IPS DF 6.9 (cell line): ENCODE data around the gene TREML2.
"Not testable (repeated sequence)": the region's sequence is repeated elsewhere in the genome, so short reads cannot be mapped to it uniquely, and the experiment has no call there.

Experiments
- DNase-seq: peaks from one replicate; pipeline ENCODE4 v3.0.0-alpha.2; 2013; ENCODE audit warnings: low read depth, low spot score
- H3K27ac ChIP-seq: one replicate; pipeline ENCODE4 v1.5.1; 2013; ENCODE audit warnings: low read length, control low read depth
- H3K27me3 ChIP-seq: 2 replicates; pipeline ENCODE4 v1.6.1; 2013; ENCODE audit warnings: mild to moderate bottlenecking, low read length; ENCODE audit not compliant: control insufficient read depth, insufficient read depth
- H3K36me3 ChIP-seq: 2 replicates; pipeline ENCODE4 v1.6.1; 2013; ENCODE audit warnings: low read length; ENCODE audit not compliant: control insufficient read depth, insufficient read depth
- H3K4me1 ChIP-seq: 2 replicates; pipeline ENCODE4 v1.6.1; 2013; ENCODE audit warnings: low read length; ENCODE audit not compliant: control insufficient read depth, insufficient read depth
- H3K4me3 ChIP-seq: 2 replicates; pipeline ENCODE4 v1.5.1; 2013; ENCODE audit warnings: mild to moderate bottlenecking, low read length
- H3K9me3 ChIP-seq: 2 replicates; pipeline ENCODE4 v1.6.1; 2013; ENCODE audit warnings: low read length, inconsistent platforms; ENCODE audit not compliant: control insufficient read depth, insufficient read depth
- WGBS: extraction: QIAGEN DNeasy Blood & Tissue Kit; methylation state at CpG from one replicate; pipeline ENCODE4 v1.1.7; 2013; ENCODE audit warnings: mixed read lengths, missing lambda C conversion rate; ENCODE audit not compliant: insufficient read length, insufficient coverage; 5-methylcytosine and 5-hydroxymethylcytosine counted together

TREML2 gene

GRCh38 chr6:41191569-41191968, 9.4 kb downstream of the TREML2 start:
- Histone ChIP-seq H3K4me3 (no peak overlapping the region), H3K36me3 (no peaks in the 10 kb centered on the region), H3K9me3 (no peaks in the 10 kb centered on the region), H3K4me1 (no peaks in the 10 kb centered on the region), H3K27me3 (no peaks in the 10 kb centered on the region), H3K27ac (no peak overlapping the region)
- WGBS = no CpG with 5 or more reads among the region's 6 CpGs
- no peak for DNase-seq

GRCh38 chr6:41190791-41191190, 10.2 kb downstream of the TREML2 start:
- Histone ChIP-seq H3K9me3 (no peaks in the 10 kb centered on the region), H3K27ac (no peak overlapping the region), H3K36me3 (no peaks in the 10 kb centered on the region), H3K4me1 (no peaks in the 10 kb centered on the region), H3K27me3 (no peaks in the 10 kb centered on the region), H3K4me3 (no peak overlapping the region)
- no CpG with 5 or more reads among the region's 3 CpGs for WGBS
- DNase-seq = no peak

DNA sequence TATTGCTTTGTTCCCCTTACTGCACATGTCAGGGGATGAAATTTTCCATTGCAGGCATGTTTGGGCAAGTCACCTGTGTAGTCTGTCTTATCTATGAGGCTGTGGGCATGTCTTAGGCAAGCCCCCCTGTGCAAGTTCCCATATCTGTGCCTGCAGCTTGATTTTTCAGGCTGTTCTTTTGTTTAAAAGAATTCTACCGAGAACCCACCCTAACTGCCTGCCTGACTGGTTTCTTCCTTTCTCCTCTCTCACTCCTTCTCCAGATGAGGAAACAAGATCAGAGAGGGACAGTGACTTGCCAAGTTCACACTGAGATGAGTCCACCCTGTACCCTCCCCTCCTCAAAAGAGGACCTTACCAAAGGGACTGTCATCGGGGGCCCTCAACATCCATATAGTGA, 11.0 kb downstream of the TREML2 start:
- Histone ChIP-seq H3K27ac (no peak overlapping the region), H3K4me1 (no peaks in the 10 kb centered on the region), H3K27me3 (no peaks in the 10 kb centered on the region), H3K9me3 (no peaks in the 10 kb centered on the region), H3K4me3 (no peak overlapping the region), H3K36me3 (no peaks in the 10 kb centered on the region)
- WGBS = no CpG with 5 or more reads among the region's 2 CpGs
- no peak for DNase-seq

DNA sequence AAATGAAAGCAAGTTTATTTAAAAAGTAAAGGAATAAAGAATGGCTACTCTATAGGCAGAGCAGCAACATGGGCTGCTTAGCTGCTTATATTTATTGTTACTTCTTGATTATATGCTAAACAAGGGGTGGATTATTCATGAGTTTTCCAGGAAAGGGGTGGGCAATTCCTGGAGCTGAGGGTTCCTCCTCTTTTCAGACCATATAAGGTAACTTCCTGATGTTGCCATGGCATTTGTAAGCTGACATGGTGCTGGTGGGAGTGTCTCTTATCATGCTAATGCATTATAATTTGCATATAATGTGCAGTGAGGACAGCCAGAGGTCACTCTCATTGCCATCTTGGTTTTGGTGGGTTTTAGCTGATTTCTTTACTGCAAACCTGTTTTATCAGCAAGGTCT, 11.9 kb downstream of the TREML2 start:
- H3K9me3 ChIP-seq, H3K36me3 ChIP-seq, H3K27me3 ChIP-seq, H3K4me1 ChIP-seq, H3K4me3 ChIP-seq, DNase-seq, H3K27ac ChIP-seq: not testable (repeated sequence)

DNA sequence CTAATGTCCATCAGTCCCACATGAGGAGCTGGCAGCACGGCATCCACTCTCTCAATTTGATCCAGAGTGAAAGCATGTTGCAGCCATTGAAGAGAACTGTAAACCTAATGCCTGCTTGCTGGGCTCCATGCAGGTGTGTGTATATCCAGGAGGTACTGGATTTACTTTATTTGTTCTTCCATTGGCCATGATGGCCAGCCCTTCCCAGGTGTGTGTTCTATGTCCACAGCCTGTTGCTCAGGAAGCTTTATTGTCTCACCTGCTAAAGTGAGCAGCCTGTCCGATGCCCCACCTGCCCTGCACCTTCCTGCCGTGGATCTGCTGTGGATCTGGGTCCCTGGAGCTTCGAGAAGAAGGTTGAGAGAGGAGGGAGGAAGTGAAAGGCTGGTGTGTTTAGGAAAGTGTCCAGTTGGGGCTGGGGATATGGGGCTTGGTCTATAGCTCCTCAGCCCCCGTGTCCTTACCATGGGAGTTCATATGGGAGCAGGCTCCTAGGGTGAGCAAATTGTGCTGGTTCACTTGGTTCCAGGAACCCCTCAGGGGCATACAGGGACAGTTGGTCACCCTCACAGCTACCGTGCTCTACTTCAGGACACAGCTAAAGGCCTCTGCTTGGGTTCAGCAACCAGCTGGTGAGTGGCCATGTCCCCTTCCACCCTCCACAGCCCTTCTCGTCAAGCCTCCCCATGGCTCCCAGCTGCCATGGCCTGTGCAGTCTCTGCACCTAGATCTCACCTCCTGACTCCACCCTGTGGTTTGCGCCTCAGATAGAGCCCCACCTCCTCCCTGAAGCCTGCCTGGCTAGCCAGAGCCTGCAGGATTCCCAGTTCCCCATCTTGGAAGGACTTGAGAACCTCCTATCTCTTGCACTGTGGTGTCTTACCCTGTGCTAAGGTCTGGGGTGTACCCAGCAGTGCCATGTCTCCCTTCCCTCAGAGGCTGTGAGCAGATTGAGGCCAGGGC, 12.7 kb downstream of the TREML2 start:
- H3K27ac ChIP-seq = no peak overlapping the region
- DNase-seq = no peak

GRCh38 chr6:41186031-41186562, 14.9 kb downstream of the TREML2 start:
- WGBS = no CpG with 5 or more reads among the region's 10 CpGs
- no peaks in the 10 kb centered on the region for H3K27me3 ChIP-seq

More for the DNA sequence above, 12.7 kb downstream of the TREML2 start:
- no CpG with 5 or more reads among the region's 8 CpGs for WGBS
- H3K27me3 ChIP-seq = no peaks in the 10 kb centered on the region
- H3K4me1 ChIP-seq = no peaks in the 10 kb centered on the region
- no peak overlapping the region for H3K4me3 ChIP-seq
- H3K36me3 ChIP-seq = no peaks in the 10 kb centered on the region
- H3K9me3 ChIP-seq = no peaks in the 10 kb centered on the region

GRCh38 chr6:41184761-41185160, 16.2 kb downstream of the TREML2 start:
- no peaks in the 10 kb centered on the region for H3K4me1 ChIP-seq
- no CpG with 5 or more reads among the region's 7 CpGs for WGBS
- no peaks in the 10 kb centered on the region for H3K27me3 ChIP-seq
- H3K4me3 ChIP-seq = no peak overlapping the region
- H3K27ac ChIP-seq = no peak overlapping the region
- no peak for DNase-seq
- H3K9me3 ChIP-seq = no peaks in the 10 kb centered on the region
- no peaks in the 10 kb centered on the region for H3K36me3 ChIP-seq

More at GRCh38 chr6:41186031-41186562, 14.9 kb downstream of the TREML2 start:
- no peaks in the 10 kb centered on the region for H3K9me3 ChIP-seq
- no peaks in the 10 kb centered on the region for H3K4me1 ChIP-seq
- H3K4me3 ChIP-seq = no peak overlapping the region
- no peak for DNase-seq
- no peaks in the 10 kb centered on the region for H3K36me3 ChIP-seq
- H3K27ac ChIP-seq = no peak overlapping the region

GRCh38 chr6:41182069-41183034, 18.6 kb downstream of the TREML2 start:
- no peaks in the 10 kb centered on the region for H3K27me3 ChIP-seq
- H3K9me3 ChIP-seq = no peaks in the 10 kb centered on the region
- H3K4me3 ChIP-seq = no peak overlapping the region
- WGBS = no CpG with 5 or more reads among the region's 4 CpGs
- H3K36me3 ChIP-seq = no peaks in the 10 kb centered on the region
- H3K27ac ChIP-seq = no peak overlapping the region
- DNase-seq = no peak
- no peaks in the 10 kb centered on the region for H3K4me1 ChIP-seq

GRCh38 chr6:41181566-41181965, 19.4 kb downstream of the TREML2 start:
- DNase-seq = no peak
- no peaks in the 10 kb centered on the region for H3K4me1 ChIP-seq
- no CpG with 5 or more reads among the region's 1 CpG for WGBS

GRCh38 chr6:41179163-41179562, 21.8 kb downstream of the TREML2 start:
- no peak overlapping the region for H3K27ac ChIP-seq
- no peaks in the 10 kb centered on the region for H3K4me1 ChIP-seq
- WGBS = no CpG with 5 or more reads among the region's 4 CpGs
- no peak for DNase-seq
- H3K9me3 ChIP-seq = no peaks in the 10 kb centered on the region
- H3K4me3 ChIP-seq = no peak overlapping the region
- H3K27me3 ChIP-seq = no peaks in the 10 kb centered on the region
- no peaks in the 10 kb centered on the region for H3K36me3 ChIP-seq

More at GRCh38 chr6:41181566-41181965, 19.4 kb downstream of the TREML2 start:
- H3K27ac ChIP-seq = no peak overlapping the region
- no peaks in the 10 kb centered on the region for H3K9me3 ChIP-seq
- H3K36me3 ChIP-seq = no peaks in the 10 kb centered on the region
- H3K4me3 ChIP-seq = no peak overlapping the region
- H3K27me3 ChIP-seq = no peaks in the 10 kb centered on the region
